GM21825 (cell line): ENCODE results near the gene NPLOC4.
"Not testable (repeated sequence)": the region's sequence is repeated elsewhere in the genome, so short reads cannot be mapped to it uniquely, and the experiment has no call there.

Source experiments
- ATAC-seq: cut with Tn5 transposase; IDR thresholded peaks from one replicate; pipeline ENCODE4 v1.9.1; 2021; ENCODE audit warnings: mild to moderate bottlenecking, moderate library complexity; ENCODE audit not compliant: unreplicated experiment

Gene NPLOC4

GRCh38 chr17:81635973-81636504, 873 bp downstream of the NPLOC4 start:
- peak; percentile 17 for ATAC-seq

GRCh38 chr17:81635431-81635830, 1.5 kb downstream of the NPLOC4 start:
- ATAC-seq: no peak

- no peak for ATAC-seq
Measured at GRCh38 chr17:81631482-81631881, 5.4 kb downstream of the NPLOC4 start.

DNA sequence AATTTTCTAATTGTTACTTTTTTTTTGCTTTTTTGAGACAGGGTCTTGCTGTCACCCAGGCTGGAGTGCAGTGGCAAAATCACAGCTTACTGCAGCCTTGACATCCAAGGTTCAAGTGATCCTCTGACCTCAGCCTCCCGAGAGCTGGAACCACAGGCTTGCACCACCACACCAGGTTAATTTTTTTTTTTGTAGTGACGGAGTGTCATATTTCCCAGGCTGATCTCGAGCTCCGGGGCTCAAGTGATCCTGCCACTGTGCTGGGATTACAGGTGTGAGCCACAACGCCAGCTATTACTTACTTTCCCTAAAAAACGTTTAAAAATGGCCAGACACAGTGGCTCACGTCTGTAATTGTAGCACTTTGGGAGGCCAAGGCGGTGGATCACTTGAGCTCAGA, 6.6 kb downstream of the NPLOC4 start:
- ATAC-seq: no peak

GRCh38 chr17:81621494-81622130, 15.3 kb downstream of the NPLOC4 start:
- ATAC-seq: no peak

DNA sequence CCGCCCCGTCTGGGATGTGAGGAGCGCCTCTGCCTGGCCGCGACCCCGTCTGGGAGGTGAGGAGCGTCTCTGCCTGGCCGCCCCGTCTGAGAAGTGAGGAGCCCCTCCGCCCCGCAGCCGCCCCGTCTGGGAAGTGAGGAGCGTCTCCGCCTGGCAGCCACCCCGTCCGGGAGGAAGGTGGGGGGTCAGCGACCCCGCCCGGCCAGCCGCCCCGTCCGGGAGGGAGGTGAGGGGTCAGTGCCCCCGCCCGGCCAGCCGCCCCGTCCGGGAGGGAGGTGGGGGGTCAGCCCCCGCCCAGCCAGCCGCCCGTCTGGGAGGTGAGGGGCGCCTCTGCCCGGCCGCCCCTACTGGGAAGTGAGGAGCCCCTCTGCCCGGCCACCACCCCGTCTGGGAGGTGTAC, 18.6 kb downstream of the NPLOC4 start:
- ATAC-seq: not testable (repeated sequence)

- no peak for ATAC-seq
Measured at GRCh38 chr17:81616877-81617276, 20.0 kb downstream of the NPLOC4 start.

- no peak for ATAC-seq
Measured at GRCh38 chr17:81615401-81615930, 21.4 kb downstream of the NPLOC4 start.

- no peak for ATAC-seq
Measured at GRCh38 chr17:81612172-81612970, 24.5 kb downstream of the NPLOC4 start.

GRCh38 chr17:81609541-81610311, 27.2 kb downstream of the NPLOC4 start:
- no peak for ATAC-seq

GRCh38 chr17:81608605-81609004, 28.3 kb downstream of the NPLOC4 start:
- no peak for ATAC-seq

GRCh38 chr17:81608082-81608481, 28.8 kb downstream of the NPLOC4 start:
- no peak for ATAC-seq

GRCh38 chr17:81607431-81607830, 29.5 kb downstream of the NPLOC4 start:
- ATAC-seq: no peak

DNA sequence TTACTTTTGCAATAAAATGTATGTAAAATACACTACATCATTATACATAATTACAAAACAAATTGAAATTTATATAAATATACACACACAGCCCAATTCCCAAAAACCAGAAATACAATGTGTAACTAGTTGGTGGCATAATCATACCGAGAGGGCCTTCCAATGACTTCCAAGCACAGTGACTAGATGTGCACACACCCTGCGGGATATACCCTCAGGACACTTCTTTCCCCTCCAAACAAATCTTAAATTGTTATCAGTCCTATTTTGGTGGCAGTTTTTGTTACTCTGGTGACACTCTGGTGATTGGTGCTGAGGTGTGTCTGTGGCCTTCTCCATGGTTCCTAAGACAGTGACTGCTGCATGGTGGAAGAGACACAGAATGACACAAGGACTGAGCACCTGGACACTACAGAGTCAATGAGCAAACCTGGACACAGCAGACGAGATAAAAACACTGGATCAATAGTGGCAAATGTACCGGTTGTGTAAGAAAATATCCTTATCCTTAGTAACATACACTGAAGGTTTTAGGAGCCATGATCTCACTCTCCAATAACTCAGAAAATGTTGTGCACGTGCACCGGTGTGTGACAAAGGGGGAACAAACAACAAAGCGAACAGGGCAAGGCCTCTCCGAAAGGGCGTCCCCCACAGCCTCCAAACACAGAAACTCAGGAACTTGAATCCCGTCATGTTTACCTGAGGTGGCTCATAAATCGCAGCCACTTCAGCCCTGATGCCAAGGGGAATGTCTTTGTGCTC, 32.9 kb downstream of the NPLOC4 start:
- no peak for ATAC-seq

DNA sequence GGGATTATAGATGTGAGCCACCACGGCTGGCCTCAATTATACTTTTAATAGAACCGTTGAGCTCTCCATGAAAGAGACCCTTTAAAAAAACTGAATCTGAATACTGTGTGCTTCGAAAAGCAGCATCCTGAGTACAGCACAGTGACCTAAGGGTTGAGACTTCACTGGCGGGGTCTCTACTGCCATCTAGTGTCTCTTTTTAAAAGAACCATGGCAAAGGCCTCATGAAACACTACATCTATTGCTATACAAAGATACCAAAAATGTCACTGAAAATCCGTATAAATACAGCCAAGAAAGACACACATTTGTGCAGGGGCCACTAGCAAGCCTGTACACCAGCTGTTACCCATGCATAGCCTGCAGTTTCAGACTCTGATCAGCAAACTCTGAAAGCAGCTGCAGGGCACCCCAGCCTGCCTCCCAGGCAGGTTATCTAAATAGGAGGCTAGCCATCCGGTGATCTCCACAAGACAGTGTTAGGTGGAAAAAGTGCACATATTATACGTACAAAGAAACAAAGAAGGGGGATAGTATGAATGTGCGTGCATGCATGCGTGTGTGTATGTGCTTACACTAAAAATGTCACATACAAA, 35.3 kb downstream of the NPLOC4 start:
- no peak for ATAC-seq

DNA sequence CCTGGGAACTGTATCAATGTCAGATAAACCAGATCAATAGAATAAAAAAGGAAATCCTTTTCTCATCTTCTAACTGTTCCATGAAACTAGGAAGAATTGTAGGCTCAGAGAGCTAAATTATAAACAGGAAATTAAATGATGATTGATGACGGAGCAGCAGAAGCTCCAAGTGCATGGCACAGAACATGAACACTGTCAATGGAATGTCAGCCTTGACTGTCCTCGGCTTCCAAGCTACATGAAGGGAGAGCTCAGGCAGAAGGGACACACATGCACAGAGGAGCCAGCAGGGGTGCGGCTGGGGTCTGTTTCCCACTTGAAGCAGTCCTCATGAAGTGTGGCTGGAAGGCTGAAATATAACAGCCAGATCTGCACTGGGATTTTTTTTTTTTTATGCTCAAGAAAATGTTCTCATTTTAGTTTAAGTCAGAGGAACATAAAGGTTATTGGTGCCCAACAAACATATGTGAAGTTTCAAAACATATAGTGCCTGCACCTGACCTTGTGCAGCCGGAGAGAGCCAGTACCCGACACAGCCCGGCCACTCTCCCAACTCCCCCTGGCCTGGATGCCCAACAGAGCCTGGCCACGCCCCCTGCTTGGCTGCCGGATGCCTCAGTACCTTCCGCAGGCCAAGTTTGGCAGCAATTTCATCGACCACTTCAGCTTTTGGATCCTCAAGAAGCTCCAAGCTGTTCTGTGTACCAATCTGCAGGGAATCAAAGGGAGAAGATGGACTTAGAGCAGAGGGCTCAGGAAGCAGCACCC, 37.0 kb downstream of the NPLOC4 start:
- no peak for ATAC-seq

DNA sequence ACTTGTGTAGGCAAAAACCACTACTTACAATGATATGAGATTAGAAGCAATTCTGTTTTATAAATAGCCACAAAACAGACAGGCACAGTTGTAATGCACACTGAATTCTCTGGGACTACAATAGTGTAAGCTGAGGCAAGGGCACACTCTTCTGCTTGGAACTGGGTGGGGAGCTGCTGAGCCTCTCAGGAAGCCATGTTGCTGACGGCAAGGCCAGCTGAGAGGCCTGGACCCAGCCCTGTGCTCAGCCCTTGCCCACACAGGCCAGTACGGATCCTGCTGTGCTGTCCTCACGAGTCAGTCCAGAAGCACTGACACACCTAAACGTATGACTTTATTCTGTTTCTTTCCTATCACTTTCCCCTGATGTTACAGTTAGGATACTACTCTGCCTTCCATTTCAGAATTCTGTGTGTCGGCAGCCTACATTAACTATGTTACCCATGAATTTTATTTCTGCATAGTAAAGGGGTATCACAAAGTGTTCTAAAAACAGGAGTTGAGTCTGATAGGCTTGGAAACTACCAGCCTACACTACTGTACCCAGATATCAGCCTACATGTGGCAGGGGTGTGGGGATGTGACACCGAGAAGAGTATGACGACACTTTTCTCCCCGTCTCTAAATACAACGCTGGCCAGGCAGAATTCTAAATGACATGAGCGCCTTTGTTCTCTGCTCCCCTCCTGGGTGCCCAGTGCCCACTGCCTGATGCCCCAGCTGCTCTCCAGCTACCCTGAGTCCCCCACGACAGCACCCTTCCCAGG, 43.6 kb downstream of the NPLOC4 start:
- ATAC-seq: no peak

- ATAC-seq: no peak
Measured at GRCh38 chr17:81591971-81592370, 44.9 kb downstream of the NPLOC4 start.

DNA sequence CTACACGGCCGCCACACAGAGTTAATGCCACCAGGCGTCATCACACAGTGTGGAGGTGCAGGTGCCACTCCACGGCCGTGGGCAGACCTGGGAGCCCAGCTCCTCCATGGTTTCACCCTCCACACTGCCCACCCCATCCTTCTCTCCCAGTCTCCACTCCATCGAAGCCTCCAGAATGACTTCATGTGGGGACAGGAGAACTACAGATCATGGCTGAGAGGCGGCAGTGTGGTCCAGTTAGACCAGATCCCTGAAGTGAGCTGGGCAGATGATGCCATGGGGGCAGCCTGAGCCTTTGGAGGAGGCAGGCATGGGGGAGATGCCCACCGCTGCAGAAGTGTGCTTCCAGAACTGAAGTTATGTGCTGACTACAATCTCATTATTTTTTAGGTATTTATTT, 46.8 kb downstream of the NPLOC4 start:
- ATAC-seq: no peak
